ENCODE data around the gene BYSL.
A peak's percentile ranks its signal among the peaks of the same experiment; 100 is the strongest.

The BYSL gene

DNA sequence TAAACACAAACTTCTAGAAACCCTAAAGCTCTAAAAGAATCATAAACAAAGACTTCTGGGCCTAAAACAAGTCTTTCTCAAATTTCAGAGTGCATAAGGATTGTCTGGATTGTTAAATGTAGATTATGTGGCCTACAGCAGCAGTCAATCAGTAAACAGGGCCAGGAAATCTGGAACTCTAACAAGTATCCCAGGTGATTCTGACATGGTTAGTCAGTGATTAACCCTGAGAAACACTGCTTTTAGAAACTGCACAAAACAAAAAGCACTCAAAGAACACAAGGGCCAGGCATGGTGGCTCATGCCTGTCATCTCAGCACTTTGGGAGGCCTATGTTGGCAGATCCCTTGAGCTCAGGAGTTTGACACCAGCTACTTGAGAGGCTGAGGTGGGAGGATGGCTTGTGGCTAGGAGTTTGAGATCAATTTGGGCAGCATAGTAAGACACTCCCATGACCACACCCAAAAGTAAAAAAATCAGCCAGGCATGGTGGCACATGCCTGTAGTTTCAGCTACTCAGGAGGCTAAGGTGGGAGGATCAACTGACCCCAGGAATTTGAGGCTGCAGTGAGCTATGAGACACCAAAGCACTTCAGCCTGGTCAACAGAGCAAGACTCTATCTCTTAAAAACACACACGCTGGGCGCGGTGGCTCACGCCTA, 6.3 kb upstream of the BYSL start:
- DNase-seq, result no peak

DNA sequence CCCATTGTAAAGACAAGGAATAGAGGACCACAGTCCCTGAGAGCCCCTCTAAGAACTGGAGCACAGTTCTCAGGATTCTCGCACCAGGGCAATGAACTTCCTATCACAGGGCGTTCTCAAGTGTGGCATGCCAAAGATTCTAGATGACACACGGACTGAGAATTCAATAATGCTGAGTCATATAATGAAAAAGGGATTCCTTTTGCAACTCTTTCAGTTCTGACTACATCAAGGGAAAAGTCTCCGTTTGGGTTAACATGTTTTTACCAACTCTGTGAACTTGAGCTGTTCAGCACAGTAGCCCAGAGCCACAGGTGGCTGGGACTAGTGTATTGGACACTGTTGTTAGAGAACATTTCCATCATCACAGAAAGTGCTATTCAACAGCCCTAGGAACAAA, 3.8 kb upstream of the BYSL start:
- no peak for DNase-seq

DNA sequence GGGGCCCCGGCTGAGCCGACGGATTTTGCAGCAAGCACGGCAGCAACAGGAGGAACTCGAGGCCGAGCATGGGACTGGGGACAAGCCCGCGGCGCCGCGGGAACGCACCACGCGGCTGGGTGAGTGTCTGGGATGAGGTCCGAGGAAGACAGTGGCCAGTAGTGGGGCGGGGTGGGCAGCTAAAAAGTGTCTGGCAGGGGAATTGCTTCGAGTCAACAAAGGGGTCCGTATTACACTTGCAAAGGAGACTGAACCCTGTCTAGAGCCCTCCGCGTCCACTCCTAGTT, 356 bp downstream of the BYSL start:
- DNase-seq, result no peak

DNA sequence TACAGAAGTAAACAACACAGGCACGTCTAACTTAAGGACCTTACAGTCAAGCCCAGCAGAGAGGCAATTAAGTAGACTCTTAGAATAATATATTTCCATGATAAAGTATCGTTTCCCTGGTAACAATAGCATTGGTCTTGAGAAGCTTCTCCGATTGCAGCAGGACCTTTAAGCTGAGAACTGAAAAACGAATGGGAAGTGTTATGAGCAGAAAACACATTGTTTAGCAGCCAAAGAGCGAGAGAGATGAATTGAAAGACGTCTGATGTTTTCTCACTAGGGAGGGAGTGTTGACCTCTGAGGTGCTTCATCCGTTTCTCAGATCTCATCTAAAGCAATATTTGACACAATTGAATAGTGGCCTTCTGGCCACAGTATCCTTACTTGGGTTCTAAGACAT, 855 bp downstream of the BYSL start:
- no peak for DNase-seq

DNA sequence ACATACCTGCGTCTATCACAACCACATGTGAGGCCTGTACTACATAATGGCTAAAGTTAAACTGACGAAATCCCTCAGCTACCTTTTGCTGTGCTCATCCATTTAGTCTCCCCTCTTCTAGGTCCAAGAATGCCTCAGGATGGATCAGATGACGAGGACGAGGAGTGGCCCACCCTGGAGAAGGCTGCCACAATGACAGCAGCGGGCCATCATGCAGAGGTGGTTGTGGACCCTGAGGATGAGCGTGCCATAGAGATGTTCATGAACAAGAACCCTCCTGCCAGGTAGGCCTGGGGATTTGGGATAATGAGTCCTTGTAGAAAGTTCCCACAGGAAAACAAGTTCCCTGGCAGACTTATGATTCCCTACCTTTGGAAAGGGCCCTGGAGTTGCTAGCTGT, 6.0 kb downstream of the BYSL start:
- DNase-seq, result no peak

DNA sequence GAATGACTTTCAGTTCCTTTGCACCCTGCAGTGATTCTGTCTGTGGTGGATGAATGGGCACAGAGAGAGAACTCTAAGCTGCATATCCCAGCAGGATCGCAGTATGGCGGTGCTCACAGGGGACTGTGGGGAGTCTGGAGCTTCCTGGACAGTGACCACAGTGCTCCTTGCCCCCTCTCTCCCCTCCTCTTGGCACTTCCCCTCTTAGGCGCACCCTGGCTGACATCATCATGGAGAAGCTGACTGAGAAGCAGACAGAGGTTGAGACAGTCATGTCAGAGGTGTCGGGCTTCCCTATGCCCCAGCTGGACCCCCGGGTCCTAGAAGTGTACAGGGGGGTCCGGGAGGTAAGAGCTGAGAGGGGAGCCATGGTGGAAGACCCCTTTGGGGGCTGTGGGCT, 8.6 kb downstream of the BYSL start:
- no peak for DNase-seq

DNA sequence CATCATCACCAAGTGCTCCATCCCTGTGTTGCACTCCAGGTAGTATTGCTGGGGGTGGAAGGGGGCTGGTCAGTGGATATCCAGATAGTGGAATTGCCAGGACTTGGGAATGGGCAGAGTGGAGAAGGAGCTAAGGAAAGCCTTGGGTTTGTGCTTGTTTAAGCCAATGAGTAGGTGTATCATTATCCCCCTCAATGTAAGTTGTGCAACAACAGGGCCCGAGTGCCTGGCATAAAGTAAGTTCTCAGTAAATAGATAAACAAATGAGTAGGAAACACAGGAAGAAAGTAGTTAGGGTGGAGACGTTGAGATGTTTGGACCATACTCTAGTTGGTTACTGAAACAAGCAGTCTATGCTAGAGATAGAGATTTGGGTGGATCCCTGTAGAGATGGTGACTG, 10.5 kb downstream of the BYSL start:
- no peak for DNase-seq

DNA sequence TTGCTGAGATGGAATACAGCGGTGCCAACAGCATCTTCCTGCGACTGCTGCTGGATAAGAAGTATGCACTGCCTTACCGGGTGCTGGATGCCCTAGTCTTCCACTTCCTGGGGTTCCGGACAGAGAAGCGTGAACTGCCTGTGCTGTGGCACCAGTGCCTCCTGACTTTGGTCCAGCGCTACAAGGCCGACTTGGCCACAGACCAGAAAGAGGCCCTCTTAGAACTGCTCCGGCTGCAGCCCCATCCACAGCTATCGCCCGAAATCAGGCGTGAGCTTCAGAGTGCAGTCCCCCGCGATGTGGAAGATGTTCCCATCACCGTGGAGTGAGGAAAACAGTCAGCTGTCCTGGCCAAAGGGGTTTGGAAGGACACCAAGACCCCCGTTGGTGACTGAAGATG, 11.1 kb downstream of the BYSL start:
- DNase-seq, result no peak

DNA sequence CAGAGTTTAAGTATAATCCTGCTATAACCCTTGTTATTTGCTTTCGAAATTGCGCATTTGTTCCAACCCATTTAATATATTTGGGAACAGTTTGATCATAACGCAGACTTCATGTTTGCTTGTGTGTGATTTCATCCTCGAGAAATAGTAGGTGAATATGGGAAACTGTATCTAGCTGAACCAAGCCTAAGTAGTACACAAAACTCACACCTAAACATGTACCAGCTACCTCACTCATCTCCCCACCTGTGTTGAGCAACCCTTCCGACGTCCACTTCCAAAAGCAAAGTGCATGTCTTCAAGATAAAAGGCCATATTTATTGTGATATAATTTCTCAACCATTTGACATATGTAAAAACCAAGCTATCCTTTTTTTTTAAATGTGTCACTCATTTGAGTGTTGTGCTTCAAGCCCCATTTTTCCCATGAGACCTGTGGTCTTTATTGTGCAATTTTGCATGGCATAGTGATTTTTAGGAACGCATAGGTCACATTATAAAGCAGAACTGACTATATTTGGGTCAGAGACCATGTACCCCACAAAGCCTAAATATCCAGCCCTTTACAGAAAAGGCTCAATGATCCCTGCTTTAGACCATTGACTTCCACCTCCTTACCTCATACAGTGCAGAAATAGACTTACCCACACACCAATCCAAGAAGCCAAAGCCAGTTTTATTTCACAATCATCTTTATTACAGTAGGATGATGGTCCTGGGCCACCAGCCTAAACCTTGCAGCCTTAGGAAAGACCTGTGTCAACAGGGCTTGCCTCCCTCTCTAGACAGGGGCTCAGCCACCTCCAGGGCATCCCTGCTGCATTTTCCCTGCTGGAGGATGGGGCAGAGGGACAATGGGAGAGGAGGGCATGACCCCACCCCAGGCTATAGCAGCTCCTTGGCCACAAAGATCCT, 13.2 kb downstream of the BYSL start:
- no peak for DNase-seq

DNA sequence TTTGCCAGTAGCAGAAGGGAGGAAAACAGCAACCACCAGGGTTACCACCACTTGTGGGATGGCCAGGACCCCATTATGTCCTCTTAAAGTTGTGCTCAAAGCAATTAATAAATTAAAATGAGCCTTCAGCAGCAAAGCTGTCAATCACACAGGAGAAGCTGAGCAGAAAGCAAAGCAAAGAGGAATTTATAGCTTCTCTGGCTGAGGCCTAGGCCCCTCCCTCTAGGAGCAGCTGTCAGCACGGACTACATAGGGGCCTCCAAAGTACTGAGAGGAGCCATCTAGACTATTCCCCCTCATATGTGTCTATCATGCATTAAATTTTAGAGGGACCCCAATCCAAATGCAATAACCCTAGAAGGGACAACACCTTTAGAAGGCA, 13.9 kb downstream of the BYSL start:
- DNase-seq, result no peak

DNA sequence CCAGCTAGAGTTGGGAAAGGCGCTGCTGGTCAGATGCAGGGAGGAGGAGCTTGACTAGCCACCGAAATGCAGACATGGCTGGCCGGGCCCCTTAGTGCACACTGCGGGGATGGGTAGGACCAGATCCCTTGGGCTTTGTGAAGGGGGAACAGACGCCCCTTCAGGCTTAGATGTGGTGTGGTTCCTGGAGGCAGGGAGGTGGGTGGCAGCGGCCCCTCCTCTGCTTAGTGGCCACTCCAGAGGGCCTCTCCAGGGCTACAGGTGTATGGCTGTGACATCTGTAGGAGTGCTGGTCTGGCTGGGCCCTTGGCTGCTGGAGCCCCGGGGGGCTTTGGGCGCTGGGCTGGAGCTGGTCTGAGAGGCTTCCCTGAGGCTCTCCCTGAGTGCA, 14.4 kb downstream of the BYSL start:
- DNase-seq, result no peak

DNA sequence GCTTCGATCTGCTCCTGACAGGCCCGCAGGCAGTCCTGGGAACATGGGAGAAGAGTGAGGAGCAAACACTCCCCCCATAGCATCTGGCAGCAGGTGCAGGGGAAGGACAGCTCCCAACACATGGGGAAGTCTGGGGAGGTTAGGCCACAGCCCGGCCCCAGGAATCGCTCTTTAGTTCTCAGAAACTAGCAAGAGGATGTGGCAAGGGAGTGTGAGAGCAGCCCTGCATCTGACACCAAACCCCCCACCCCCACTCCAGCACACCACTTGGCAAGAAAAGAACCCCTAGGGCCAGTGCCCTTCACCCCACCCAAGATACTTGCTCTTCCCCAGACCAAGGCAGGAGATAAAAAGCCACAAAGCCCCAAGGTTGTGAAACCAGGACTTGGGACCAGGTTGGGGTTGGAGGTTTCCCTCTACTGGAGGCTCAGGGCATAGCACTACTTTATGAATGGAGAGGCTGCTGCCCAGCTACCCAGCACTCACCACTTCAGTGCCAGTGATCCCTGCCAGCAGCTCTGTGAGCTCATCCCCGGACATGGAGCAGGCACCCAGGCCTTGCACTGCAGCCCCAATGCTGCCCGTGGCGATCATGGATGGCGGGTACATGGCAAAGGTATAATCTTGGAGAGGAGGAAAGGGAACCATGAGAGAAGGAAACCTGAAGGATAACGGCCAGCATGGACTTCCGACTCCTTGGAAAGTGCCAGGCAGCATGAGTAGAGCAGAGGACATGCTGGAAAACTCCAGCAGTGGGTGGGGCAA, 15.0 kb downstream of the BYSL start:
- DNase-seq, result peak; percentile 56

DNA sequence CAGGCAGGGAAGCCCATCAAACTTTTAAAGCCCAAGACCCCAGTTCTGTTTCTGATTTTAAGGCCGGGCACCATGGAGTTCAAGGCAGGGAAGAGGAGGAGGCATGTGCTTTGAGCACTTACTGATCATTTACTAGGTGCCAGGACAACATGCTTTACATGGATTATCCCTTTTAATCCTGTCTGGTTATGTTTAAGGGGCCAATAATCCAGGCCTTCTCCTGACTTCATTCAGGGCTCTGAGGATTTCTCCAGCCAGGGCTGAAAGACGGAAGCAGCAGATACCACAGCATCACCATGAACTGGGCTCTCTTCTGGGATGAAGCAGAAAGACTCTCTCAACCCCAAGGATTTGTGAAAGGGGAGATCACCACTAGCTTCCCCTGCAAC, 16.2 kb downstream of the BYSL start:
- DNase-seq, result no peak

DNA sequence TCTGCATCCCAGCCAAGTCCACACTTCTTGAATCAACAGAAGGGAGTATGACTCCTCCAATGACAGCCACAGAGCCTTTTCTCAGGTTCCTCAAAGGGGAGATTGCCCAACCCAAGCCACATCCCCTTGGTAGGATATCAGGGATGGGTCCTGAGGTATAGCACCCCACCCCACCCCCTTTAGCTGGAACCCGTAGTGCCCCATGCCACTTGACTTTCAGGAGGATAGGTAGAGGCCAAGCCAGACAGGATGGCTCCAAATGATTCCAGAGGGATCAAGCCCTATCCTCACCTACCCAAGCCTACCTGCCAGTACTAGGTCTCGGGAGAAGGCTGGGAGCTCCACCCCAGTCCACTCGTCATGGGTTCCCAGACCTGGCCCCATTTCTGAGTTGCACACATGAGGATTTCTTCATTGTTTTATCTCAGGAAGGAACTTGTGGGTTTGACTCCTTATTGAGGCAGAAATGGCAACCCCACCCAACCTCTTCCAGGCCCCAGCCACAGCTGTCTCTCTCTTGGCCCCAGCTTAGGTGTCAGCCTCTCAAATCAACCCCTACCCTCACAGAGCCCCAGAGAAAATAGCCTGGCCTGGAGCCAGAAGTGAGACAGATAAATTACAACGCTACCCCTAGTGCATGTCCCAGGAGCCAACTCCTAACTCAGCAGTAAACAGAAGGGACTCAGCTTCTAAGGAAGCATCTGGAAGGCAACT, 16.7 kb downstream of the BYSL start:
- peak; percentile 47 for DNase-seq

DNA sequence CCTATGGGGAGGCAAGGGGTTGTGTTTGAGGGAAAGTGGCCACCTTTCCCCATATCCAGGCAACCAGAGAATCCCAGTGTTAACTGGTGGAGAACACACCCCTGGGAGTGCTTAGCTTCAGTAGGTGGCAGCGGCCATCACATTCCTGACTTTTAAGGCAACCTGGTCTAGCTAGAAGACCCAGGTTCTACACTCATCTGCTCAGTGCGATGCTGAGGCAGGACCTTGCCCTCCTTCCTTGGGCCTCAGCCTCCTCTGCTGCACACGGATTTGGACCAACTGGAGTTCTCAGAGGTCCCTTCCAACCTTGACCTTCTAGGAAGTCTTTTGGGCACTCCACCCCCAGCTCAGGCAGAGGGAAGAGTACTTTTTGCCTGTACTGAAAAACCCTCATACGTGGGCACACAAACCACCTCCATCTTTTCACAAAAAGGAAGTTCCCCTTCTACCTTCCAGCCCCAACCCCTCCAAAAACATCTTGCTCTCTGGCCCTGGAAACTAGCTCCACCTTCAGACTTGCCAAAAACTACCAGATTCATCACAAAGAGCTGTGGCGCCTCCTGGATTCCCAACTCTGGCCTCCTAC, 17.4 kb downstream of the BYSL start:
- no peak for DNase-seq

DNA sequence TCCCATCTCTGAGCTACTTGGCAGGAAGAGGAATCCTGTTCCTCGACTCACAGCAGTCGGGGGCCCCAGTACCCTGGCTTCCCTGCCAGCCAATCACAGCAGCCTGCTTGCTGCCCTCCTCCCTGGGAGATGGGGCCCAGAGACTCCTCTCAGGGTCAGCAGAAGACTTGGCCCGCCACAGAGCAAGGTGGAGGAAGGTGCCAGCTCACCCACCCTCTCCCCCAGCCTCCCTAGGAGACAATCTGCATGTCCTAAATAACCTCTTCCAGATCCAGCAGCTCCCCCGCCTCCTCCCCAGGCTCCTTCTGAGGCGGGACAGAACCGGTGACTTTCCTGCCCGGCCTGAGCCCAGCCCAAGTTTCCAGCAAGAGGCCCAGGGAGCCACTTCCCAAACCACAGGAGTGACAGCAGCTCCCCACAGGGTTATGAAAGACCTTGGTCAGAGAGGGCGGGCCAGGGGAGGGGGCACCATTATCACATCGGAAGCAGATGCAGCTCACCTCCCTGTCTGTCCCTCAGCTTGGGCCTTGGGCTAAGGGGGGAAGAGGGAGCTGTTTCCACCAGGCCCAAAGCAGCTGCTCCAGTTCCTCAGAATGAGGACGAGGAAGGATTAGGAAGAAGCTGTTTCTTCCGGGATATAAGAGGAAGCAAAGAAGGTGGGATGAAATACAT, 18.0 kb downstream of the BYSL start:
- DNase-seq, result no peak

DNA sequence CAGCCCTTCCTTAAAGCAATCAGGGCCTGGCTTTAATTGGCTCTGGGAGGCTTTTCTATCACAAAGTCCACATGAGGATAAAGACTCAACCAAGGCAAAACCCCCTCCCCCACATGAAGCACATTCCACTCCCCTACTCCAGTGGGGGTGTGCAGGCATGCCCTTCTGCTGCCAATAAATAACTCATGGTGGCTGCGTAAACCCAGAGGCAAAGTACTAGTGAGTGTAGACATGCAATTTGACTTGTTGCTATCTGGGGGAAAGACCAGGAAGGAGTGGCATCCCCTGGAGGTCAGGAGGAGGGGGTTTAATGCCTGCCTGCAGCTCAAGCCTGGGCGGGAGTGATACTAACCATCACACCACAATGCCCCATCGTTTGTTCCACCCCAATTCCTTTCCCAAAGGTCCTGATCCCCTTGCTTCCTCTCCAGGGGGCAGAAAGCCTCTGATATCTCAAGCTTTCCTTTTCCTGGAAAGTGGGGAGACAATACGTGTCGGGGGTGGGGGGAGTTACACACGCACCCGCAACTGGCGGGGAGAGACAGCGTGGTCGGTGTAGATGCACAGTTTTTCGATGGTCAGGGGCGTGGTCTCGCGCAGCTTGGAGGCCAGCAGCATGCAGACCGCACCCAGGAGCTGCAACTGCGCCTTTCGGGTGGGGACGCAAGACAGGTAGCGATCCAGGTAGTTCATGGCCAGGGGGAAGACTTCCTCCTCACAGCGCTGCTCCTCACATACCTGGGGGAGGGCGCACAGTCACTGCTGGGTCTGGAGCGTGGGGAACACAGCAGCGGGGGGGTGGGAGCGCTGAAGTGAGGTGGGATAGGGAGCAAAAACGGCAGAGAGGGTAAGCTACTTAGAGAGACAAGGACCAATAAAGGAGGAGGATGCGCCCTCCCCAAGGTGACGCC, 18.8 kb downstream of the BYSL start:
- peak; percentile 24 for DNase-seq

DNA sequence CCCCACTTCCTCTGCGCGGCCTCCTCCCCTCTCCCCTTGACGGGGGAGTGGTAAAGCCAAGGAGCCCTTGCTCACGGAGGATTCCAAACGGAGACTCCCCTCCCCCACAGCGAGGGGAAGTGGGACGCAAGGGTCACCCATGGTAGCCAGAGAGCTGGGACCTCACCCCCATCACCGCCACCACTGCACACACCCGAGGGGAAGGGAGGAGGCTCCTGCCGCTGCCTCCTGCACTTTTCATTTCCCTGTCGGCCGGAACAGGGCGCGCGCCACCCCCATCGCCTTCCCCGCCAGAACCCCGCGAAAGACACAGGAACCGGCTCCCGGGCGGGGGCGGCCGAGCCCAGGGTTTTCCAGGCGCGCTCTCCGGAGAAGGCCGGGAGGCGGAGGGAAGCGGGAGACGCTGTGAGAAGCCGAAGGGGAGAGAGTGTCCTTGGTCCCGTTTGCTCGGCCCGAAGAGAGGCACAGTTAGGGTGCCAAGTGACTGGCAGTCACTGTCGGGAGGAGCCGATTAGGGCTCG, 19.5 kb downstream of the BYSL start:
- DNase-seq, result peak; percentile 59

DNA sequence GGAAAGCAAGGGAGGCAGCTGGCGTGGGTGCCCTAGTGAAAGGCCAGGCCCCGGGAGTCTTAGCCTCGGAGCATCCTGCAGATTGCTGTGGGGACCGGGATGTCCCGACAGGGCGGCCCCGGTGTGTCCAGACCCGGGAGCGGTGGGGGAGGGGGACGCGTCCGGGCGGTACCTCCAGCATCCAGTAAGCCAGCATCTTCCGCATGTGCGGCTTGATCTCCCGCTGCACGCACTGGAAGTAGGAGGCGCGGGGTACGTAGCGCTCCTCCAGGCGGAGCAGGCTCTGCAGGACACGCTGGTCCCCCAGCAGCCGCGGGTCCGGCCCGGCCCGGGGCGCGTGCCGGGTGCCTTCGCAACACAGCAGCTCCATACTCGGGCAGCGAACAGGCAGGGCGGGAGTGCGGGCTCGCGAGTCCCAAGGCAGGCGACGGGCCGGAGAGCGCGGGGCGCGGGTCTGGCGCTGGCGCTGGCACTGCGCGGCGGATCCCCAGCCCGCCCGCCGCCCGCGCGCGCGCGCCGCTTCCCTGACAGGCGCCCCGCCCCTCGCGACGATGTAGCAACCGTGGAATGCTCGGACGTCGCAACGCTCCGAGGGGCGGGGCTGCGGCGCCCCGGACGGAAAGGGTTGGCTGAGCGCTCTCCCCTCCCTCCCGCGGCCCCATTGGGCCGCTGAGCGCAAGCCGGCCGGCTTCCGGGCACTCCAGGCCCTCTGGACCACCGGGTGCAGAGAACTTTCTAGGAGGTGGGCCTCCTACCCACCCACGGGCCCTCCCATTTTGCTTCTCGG, 20.2 kb downstream of the BYSL start, which contains the start of gene CCND3:
CCND3 (minus strand) TSS at position 529 of the 787 bp plus-strand sequence; CDS start at position 370, 159 bp downstream.
- peak; percentile 85 for DNase-seq
